ENCODE measurements around the gene HSF5. TPM values are rescaled to one million over a fixed set of nuclear protein-coding genes. Genes with fewer than 3 reads are reported as not detected.

HSF5 gene
- total and polyA plus RNA-seq, 8 donors: 0.18 TPM; not detected in 7

DNA sequence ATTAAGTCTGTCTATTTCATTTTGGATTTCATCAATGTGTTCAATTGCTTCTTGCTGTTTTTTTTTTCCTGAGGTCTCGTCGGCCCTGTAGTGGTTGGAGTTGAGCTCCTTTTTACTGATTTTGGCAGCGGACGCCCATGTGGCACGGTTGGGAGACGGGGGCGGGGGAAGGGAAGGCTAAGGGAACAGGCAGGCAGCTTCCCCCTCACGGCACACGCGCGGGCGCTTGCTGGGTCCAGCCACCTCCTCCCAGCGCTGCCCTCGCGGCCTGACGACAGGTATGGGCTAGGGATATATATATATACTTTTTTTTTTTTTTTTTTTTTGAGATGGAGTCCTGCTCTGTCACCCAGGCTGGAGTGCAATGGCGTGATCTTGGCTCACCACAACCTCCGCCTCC lies 11.4 kb downstream of the HSF5 start:
- Histone ChIP-seq H3K4me1 (no peaks in the 10 kb centered on the region), H3K36me3 (no peaks in the 10 kb centered on the region), H3K4me3 (no peak overlapping the region), H3K27ac (no peak overlapping the region), H3K27me3 (no peaks in the 10 kb centered on the region), H3K9me3 (no peaks in the 10 kb centered on the region)
- TF ChIP-seq POLR2A (IDR thresholded peaks at IDR 0.05) (no peak), EP300 (IDR thresholded peaks at IDR 0.05) (no peak), POLR2AphosphoS5 (IDR thresholded peaks at IDR 0.05) (no peak)
- TF ChIP-seq, protein P1, sequence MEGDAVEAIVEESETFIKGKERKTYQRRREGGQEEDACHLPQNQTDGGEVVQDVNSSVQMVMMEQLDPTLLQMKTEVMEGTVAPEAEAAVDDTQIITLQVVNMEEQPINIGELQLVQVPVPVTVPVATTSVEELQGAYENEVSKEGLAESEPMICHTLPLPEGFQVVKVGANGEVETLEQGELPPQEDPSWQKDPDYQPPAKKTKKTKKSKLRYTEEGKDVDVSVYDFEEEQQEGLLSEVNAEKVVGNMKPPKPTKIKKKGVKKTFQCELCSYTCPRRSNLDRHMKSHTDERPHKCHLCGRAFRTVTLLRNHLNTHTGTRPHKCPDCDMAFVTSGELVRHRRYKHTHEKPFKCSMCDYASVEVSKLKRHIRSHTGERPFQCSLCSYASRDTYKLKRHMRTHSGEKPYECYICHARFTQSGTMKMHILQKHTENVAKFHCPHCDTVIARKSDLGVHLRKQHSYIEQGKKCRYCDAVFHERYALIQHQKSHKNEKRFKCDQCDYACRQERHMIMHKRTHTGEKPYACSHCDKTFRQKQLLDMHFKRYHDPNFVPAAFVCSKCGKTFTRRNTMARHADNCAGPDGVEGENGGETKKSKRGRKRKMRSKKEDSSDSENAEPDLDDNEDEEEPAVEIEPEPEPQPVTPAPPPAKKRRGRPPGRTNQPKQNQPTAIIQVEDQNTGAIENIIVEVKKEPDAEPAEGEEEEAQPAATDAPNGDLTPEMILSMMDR (IDR thresholded peaks at IDR 0.05): no peak
- WGBS, 5 donors: 80 to 83% (median 81%) methylated on average over 18 of the region's 18 CpGs
- intact Hi-C loops (cut with DNase I; ENCODE audit: low total_unique reads): no loop called here
- no peak for DNase-seq

DNA sequence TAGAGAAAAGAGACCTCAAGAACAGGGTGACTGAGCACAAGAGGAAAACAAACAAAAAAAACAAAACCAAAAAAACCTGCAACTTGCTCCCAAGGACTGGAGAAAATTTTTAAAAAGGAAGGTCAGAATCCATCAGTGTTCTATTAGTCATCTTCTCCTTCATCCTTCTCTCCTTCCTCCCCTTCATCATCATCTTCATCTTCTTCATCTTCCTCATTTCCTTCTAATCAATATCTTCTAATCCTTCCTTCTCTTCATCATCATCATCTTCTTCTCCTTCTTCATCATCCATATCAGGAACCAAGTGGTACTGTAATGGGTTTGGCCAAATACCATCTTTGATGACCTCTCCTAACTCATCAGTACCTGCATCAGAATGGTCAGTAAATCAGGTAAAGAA lies 12.2 kb downstream of the HSF5 start:
- Histone ChIP-seq H3K36me3 (no peaks in the 10 kb centered on the region), H3K9me3 (no peaks in the 10 kb centered on the region), H3K27me3 (no peaks in the 10 kb centered on the region), H3K27ac (no peak overlapping the region), H3K4me3 (no peak overlapping the region), H3K4me1 (no peaks in the 10 kb centered on the region)
- TF ChIP-seq POLR2AphosphoS5 (IDR thresholded peaks at IDR 0.05) (no peak), EP300 (IDR thresholded peaks at IDR 0.05) (no peak), POLR2A (IDR thresholded peaks at IDR 0.05) (no peak)
- TF ChIP-seq, protein P1 (IDR thresholded peaks at IDR 0.05): no peak
- intact Hi-C loops (cut with DNase I; ENCODE audit: low total_unique reads): no loop called here
- no peak for DNase-seq

DNA sequence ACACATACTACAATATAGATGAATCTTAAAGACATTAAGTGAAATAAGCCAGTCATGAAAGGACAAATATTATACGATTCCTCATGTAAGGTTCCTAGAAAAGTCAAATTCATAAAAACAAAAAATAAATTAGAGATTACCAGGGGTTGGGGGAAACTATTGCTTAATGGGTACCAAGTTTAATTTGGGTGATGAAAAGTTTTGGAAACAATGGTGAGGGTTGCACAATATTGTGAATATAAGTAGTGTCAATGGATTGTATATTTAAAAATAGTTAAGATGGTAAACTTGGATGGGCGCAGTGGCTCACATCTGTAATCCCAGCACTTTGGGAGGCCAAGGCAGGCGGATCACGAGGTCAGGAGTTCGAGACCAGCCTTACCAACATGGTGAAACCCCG lies 17.9 kb downstream of the HSF5 start:
- Histone ChIP-seq H3K4me1 (no peaks in the 10 kb centered on the region), H3K4me3 (no peak overlapping the region), H3K27ac (no peak overlapping the region), H3K27me3 (no peaks in the 10 kb centered on the region), H3K36me3 (no peaks in the 10 kb centered on the region), H3K9me3 (no peaks in the 10 kb centered on the region)
- intact Hi-C loops (cut with DNase I; ENCODE audit: low total_unique reads): no loop called here
- no peak for DNase-seq
- TF ChIP-seq, protein P1 (IDR thresholded peaks at IDR 0.05): no peak
- no peak for TF ChIP-seq POLR2AphosphoS5 (IDR thresholded peaks at IDR 0.05)
- WGBS, 5 donors: 82 to 95% (median 93%) methylated on average over 6 of the region's 6 CpGs

DNA sequence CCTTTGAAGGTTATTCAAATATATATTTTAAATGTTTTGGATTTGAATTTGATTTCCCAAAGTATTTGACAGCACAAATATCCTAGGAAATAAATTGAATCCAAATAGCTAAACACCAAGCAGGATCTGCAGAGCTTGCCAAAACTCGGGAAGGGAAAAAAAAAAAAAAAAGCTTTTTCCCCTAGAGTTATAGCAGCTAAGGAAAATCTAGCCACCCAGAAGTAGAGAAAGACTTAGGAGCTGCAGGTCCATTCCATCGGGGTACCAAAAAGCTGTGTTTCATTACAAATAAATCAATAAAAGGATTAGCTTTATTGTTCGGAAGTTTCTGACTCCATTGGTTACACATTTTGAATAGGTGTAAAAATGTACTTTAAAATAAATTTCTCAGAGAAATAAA lies 19.3 kb downstream of the HSF5 start:
- Histone ChIP-seq H3K4me3 (no peak overlapping the region), H3K27me3 (no peaks in the 10 kb centered on the region), H3K9me3 (no peaks in the 10 kb centered on the region), H3K27ac (no peak overlapping the region), H3K4me1 (no peaks in the 10 kb centered on the region), H3K36me3 (no peaks in the 10 kb centered on the region)
- intact Hi-C loops (cut with DNase I; ENCODE audit: low total_unique reads): no loop called here
- DNase-seq: no peak
- TF ChIP-seq, protein P1 (IDR thresholded peaks at IDR 0.05): no peak
- TF ChIP-seq POLR2AphosphoS5 (IDR thresholded peaks at IDR 0.05) (no peak), EP300 (IDR thresholded peaks at IDR 0.05) (no peak), POLR2A (IDR thresholded peaks at IDR 0.05) (no peak)
- 65 to 70% (median 68%) methylated on average over 3 of the region's 3 CpGs for WGBS, 5 donors

DNA sequence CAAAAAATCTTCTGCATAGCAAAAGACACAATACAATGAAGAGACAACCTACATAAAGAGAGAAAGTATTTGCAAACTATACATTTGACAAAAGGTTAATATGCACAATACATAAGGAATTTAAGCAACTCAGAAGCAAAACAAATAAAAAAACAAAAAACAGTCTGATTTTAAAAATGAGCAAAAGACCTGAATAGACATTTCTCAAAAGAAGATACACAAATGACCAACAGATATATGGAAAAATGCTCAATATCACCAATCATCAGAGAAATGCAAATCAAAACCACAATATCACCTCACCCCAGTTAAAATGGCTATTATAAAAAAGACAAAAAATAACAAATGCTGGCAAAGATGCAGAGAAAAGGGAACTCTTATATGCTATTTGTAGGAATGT lies 32.7 kb downstream of the HSF5 start:
- no peaks in the 10 kb centered on the region for H3K4me1 ChIP-seq
- intact Hi-C loops (cut with DNase I; ENCODE audit: low total_unique reads): no loop called here
- no peaks in the 10 kb centered on the region for H3K27me3 ChIP-seq
- no peak for DNase-seq
- TF ChIP-seq EP300 (IDR thresholded peaks at IDR 0.05): no peak
- TF ChIP-seq POLR2AphosphoS5 (IDR thresholded peaks at IDR 0.05): no peak
- no peak for TF ChIP-seq POLR2A (IDR thresholded peaks at IDR 0.05)
- TF ChIP-seq, protein P1 (IDR thresholded peaks at IDR 0.05): no peak
- no peak overlapping the region for H3K27ac ChIP-seq
- H3K9me3 ChIP-seq: no peaks in the 10 kb centered on the region
- no peak overlapping the region for H3K4me3 ChIP-seq
- no peaks in the 10 kb centered on the region for H3K36me3 ChIP-seq

Measured in stomach (tissue), 9 donors.